Activated CD8-positive, alpha-beta memory T cell treated with anti-CD3 and anti-CD28 coated beads, Interleukin-2, amount 50 U/mL, for 24 hours (primary cell): Measurements from ENCODE around the gene THRAP3.
A peak's percentile ranks its signal among the peaks of the same experiment; 100 is the strongest.

Experiments used
- DNase-seq: peaks from one replicate; pipeline ENCODE4 v3.0.0-alpha.2; 2020; ENCODE audit errors: extremely low read depth

Gene THRAP3

DNA sequence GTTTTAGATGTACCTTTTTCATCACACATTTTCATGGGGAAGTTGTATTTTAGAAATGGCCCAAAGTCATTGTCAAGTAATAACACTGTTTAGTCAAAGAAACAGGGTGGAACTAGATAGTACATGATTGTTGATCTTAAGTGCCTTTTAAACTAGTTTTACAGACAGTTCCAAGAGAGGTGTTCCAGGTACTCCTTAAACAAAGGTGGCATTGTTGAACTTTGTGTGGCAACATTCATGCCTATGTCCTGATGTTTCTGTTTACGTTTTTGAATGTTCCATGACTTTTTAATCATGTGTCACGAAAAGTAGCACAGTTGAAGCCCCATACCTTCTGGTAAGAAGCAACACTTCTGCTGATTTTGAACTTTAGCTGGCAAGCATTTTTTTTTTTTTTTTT lies 72.8 kb downstream of the THRAP3 start:
- no peak for DNase-seq

DNA sequence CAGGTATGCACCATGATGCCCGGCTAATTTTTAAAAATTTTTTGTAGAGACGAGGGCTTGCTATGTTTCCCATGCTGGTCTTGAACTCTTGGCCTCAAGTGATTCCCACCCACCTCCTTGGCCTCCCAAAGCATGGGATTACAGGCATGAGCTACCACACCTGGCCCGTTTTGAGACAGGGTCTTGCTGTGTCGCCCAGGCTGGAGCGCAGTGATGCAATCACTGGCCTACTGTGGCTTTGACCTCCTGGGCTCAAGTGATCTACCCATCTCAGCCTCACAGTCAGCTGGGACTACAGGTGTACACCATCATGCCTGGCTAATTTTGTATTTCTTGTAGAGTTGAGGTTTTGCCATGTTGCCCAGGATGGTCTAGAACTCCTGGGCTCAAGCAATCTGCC lies 74.4 kb downstream of the THRAP3 start:
- no peak for DNase-seq

DNA sequence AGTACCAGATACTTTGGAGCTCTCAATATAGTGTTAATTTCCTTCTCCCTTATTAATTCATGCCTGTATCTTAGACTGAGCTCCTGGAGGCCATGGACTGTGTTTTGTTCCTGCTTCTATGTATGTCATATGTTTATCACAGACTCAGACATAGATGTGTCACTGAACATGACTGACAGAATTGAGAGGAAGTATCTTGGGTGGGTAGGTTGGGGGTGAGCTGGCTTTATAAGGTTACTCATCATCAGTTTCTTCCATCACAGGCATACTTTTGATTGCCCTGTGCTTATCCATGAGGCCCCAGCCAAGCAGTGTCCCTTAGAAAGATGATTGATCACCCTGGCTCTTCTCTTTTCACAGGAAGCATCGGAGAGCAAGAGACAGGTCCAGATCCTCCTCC lies 76.3 kb downstream of the THRAP3 start:
- DNase-seq: no peak

DNA sequence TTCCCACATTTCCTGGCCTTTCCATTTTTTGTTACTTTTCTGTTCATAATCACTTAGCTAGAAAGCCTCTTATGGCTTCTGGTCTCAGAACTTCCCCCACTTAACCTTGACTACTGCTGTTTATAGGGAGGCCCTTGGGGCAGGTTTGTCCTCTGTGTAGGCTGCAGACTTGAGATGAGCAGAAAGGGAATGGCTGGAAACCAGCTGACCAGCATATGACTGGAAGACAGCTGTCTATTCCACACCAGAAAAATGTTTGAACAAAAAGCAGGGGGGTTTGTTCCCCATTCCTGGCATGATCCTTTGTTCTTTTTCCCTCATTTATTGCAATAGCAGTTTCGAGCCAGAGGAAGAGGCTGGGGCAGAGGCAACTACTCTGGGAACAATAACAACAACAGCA lies 77.0 kb downstream of the THRAP3 start:
- DNase-seq: no peak

DNA sequence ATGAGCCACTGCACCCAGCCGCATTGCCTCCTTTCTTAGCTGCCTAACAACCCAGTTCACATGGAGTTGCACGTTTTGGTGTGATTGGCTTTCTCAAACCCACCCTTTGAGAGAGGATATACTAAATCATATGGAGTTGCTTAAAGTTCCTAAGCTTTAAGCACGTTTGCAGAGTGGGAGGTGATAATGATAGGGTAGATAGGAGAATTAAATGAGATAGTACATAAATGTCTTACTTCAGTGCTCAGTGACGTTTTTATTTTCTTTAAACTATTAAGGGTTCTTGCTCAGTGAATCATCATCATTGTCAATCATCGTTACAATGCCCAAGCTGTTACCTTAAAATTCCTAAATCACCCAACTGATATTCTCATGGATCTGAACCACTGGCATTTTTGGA lies 79.0 kb downstream of the THRAP3 start:
- DNase-seq: no peak

DNA sequence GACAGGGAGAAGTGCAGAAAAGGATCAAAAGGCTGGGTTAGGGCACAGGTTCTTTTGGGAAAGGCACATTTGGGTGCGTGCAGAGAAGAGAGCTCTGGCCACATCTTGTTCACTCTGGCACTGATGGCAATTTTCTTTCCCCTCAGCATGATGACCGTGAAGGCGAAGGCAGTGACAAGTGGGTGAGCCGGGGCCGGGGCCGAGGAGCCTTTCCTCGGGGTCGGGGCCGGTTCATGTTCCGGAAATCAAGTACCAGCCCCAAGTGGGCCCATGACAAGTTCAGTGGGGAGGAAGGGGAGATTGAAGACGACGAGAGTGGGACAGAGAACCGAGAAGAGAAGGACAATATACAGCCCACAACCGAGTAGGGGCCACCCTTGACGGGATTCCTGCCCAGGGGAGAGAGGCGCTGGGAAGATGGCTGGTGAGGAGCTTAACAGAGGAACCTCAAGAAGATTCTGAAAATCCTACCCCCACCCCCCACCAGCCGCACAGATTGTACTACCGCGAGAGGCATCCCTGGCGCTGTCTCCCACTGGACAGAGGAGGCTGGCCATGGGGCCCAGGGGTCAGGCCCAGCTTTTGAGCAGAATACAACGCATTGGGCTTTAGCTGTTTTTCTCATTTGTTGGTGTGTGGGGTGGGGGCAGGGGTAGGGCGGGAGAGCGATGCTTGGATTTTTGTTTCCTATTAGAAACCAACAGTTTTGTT lies 79.6 kb downstream of the THRAP3 start:
- no peak for DNase-seq

DNA sequence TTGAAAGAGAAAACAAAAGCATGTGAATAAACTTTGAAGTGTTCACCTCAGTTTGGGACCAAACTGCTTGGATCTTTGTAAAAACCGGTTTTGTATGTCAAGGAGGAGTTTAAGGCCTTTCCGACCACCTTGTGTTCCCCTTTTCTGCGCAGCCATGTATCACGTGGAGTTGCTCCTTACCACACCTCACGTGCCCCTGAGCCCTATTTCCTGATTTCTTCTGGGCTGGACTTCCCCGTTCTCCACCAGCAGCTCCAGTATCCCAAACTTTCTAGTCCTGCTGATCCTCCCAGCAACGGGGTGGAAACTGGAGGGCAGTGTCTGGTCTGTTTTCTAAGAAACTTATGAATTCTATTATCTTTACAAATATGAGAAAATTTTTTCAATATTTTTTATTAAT lies 80.3 kb downstream of the THRAP3 start:
- DNase-seq: no peak

DNA sequence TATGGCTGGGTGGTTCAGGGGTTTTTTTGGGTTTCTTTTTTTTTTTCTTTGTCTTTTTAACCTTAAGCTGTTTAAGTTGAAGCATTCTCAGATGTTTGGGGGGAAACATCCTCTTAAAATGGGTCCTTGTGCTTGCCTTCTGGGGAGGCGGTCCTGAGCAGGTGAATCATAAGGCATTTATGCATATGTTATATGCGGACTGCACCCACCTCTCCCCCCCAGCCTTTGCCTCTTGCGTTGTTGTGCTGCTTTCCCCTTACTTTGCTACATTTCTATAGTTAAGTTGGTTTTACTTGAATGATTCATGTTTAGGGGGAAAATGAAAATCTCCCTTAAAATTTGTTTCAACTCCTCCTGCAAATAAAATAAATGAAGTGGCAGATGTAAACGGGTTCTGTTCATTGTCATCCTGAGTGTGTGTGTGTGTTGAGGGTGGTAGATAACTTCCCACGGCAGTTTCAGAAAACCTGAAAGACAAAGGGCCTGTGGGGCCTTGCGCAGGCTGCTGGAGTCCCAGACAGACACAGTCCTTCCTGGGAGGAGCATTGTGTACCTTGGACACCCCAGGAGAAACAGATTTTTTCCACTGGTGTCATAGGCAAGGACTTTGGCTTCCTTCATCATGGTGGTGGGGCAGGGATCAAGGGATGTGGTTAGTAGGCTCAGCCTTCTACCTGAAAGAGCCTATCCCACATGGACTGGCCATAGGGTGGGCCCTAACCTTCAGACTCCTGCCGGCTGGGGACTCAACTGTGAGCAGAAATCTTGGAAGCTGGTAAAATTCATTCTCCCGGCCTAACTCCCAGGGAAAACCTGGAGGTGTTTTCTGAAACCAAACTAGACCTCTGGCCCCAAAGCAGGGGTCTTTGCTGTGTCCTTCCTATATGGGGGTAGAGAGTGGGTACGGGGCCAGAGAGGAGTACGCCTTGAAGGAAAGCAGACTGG lies 81.0 kb downstream of the THRAP3 start:
- DNase-seq: no peak

DNA sequence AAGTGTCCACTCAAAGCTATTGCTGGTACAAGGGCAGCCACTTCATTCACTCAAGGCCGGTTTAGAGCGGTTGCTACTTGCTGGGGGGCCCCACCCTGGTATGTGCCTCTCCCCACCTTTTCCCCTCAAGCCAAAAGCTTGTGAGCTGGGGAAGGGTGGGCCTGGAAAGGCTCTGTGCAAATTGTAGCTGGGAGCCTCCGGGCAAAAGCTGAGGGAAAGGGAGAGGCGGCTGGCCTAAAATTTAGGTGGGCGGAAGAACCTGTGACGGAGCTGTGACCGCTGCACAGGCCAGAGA lies 81.6 kb downstream of the THRAP3 start:
- DNase-seq: no peak

DNA sequence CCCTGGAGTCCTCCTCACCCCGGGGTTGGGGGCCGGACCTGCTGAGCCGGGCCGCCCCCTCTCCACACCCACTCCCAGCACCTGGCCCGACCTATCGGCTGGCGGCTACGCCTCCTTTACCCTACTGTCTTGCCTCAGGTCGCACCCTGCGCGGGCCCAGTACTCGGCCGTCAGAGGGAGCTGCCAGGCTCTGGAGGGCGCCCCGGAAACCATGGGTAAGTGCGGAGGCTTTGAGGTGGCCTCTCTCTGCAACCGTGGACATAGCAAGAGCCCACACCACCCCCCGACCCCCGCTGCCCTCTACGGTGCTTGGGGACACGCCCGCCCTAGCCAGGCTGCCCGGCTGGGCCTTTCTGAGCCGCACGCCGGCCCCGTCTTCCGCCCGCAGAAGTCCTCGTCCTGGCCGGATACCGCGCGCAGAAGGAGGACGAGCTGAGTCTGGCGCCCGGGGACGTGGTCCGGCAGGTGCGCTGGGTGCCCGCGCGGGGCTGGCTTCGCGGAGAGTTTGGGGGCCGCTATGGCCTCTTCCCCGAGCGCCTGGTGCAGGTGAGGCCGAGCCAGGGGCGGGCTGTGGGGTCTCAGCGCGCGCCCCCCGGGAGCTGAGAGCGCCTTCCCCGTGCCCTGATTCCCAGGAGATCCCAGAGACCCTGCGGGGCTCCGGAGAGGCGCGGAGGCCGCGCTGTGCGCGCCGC lies 82.1 kb downstream of the THRAP3 start, which contains the start of gene SH3D21:
SH3D21 (plus strand) TSS at position 159 of the 692 bp plus-strand sequence; CDS start at position 212, 53 bp downstream.
- DNase-seq: no peak

DNA sequence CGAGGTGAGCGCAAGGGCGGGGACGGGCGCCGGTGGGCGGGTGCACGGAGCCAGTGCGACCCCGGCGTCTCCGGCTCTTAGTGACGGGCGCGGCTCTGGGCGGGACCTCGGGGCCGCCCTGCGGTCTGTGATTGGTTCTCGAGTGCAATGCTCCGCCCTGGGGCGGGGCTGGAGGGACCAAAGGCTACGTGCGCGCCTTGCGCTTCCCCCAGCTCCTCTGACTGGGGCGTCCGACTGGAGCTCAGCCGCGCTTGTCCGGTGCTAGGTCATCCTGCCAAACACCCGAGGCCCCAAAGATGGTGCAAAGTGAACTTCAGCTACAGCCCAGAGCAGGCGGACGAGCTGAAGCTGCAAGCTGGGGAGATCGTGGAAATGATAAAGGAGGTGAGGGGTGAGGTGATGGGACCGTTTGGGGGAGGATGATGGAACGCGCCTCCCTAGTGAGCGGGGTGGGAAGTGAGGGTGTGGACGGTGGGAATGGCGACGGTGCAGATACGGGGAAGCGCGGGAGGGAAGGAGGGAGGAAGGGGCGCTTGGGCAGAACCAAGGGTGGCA lies 82.7 kb downstream of the THRAP3 start:
- DNase-seq: peak; percentile 68

DNA sequence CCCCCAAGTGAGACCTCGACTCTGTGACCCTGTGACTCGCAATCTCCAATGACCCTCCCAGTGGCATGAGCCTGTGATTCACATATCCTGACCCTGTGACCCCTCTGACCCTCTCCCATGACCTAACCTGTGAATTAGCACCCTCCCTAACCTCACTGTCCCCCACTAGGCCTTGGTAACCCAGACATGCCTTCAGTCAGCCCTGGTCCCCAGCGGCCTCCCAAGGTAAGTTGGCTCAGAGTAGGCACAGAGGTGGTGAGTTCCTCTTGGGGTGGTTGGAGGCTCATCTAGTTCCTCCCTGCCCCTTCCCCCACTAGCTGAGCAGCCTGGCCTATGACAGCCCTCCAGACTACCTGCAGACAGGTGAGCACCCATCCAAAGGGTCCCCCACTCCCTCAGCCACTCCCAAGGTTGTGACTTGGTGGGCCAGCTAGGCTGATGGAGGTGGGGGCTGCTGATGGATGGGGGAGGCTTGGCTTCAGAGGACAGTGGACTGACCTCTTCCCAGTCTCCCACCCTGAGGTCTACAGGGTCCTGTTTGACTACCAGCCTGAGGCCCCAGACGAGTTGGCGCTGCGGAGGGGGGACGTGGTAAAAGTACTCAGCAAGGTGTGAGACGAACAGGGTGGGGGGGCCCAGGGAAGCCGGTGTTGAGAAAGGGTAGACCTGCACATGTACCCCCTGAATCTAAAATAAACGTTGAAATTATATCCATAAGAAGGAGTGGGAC lies 83.5 kb downstream of the THRAP3 start:
- DNase-seq: no peak

DNA sequence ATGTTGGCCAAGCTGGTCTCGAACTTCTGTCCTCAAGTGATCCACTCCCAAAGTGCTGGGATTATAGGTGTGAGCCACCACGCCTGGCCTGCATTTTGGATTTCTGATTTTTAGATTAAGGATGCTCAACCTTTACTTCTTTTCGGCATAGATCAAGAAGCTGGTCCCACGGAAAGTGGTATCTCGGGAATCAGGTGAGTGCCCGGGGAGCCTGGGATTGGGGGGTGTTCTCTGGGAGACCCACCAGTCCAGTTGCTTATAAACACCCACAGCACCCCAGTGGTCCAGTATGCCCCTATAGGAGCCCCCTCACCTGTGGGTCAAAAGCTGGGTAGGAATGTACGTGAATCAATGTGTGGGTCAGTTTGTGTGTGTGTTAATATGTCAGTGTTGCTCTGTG lies 85.2 kb downstream of the THRAP3 start:
- no peak for DNase-seq

DNA sequence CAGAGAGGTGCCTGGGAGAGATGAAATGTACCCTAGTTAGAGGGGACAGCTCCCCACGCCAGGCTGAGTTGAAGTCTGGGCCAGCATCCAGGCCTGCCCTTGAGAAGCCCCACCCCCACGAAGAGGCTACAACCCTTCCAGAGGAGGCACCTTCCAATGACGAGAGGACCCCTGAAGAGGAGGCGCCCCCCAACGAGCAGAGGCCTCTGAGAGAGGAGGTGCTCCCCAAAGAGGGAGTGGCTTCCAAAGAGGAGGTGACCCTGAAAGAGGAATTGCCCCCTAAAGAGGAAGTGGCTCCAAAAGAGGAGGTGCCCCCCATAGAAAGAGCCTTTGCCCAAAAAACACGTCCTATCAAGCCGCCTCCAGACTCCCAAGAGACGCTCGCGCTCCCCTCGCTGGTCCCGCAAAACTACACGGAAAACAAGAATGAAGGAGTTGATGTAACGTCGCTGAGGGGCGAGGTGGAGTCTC lies 96.1 kb downstream of the THRAP3 start:
- DNase-seq: no peak

DNA sequence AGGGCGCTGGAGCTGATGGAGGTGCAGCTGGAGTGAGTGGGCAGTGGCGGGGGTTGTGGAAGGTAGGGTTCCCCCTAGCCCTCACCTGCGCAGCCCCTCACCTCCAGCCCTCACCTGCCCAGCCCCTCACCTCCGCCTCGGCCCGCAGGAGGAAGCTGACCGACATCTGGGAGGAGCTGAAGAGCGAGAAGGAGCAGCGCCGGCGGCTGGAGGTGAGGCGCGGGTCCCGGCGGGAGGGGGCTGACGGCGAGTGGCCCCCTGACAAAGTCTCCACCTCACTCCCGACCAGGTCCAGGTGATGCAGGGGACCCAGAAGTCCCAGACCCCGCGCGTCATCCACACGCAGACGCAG lies 96.5 kb downstream of the THRAP3 start:
- no peak for DNase-seq

DNA sequence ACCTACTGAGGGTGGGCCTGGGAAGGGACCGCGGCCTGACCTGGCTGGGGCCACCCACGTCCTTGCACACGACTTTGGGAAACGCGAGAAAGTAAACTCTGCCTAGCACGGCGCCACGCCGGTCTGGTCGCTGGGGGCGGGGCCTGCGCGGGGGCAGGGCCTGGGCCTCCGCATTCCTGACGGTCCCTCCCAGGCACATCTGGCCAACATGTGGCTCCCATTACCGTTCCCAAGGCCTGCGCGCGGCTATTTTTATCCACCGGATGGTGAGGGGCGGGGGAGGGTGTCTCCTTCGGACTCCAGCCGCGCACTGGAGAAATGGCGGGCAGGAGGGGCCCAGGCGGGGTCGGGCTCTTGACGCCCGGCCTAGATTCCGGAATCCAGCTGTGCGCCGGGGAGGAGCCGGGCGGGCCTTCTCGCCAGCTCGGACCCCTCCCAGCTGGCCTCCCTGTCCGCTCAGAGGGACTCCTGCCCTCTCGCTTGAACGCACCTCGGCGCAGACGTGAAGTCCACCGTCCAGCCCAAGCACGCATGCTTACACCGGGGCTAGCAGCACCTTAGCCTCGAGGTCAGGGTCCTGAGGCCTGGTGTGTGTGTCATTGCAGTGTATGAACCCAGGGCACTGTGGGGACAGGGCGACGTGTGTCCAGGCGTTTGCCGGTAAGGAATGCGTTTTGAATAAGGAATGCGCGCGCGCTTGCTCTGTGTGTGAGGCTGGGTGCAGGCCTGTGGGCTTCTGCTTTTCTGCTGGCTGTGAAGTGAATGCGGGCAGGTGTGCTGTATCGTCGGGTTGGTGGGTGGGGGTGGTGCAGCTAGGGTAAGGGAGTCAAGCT lies 97.1 kb downstream of the THRAP3 start:
- no peak for DNase-seq

DNA sequence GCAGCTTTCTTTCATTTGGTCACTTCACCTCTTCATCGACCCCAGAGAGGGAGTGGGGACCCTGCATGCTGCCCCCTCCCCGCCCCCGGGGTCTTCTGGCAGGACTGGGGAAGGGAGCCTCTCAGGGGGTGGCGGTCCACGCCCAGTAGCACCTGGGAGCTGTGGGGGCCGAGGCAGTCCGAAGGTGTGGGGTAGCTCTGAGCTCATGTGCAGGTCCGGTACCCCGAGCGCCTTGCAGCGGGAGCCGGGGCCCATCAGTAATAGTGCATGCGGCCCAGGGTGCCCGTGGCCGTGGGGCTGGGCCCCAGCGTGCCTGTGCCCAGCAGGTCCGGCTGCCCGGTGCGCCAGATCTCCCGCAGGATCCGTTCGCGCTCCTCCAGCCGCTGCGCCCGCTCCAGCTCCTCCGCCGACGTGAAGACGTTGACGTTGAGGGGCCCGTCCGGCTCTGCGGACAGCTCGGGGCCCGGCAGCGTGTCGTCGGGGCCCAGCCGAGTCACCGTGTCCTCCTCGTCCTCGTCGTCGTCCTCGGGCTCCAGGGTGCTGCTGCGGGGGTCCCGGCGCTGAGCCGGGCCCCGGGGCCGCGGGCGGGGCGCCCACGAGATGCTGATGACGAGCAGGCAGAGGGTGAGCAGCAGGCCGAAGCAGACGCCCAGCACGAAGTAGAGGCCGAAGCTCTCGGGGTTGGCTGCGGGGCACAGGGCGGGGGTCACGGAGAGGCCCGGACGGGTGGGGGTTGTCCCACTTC lies 98.0 kb downstream of the THRAP3 start:
- no peak for DNase-seq

DNA sequence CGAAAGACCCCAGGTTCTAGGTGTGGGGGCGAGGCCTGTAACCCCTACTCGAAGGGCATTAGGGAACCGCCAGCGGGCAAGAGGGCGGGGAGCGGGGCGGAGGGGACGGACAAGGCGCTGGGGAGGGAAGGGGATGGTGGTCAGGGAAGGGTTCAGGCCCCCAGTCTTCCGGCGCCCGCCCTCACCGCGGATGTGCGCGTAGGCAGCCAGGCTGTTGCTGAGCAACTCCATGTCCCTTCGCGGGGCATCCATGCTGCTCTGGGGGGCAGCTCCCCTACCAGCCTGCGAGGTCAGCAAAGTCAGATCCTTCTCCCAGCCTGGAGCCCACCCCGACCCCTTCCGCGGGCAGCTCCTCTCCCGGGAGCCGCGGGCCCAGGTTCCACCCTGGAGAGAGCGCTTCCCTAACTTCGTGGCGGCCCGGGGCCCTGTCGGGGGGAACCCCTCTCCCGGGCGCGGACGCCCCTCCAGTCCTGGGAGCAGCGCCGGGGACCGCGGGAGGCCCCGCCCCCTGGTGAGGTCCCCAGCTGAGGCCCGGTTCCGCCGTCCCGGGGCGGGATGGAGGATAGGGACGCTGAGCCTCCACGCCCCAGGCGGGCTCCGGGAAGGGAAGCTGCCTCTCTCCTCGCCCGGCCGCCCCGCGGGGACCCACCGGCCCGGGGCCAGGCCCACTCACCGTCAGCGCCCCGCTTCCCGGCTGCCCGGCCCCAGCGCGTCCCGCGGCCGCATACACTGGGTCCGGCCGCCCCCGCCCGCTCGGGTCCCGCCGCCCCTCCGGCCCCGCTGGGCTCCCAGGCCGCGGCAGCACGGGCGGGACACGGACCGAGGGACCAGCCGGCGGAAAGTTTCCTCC lies 98.8 kb downstream of the THRAP3 start:
- DNase-seq: no peak
